Activated naive CD4-positive, alpha-beta T cell treated with anti-CD3 and anti-CD28 coated beads, Interleukin-2, amount 50 U/mL, for 72 hours (primary cell): ENCODE measurements around the gene UNC13B. TPM values are rescaled to one million over a fixed set of nuclear protein-coding genes. Genes with fewer than 3 reads are reported as not detected.
"Not testable (repeated sequence)": the region's sequence is repeated elsewhere in the genome, so short reads cannot be mapped to it uniquely, and the experiment has no call there.

Experiments used
- ATAC-seq, 2 donors: fragments of 150-1000 bp; cut with Tn5 transposase; 2 replicates each; pipeline ENCODE4 v1.10.0; 2021; ENCODE audit warnings: mild to moderate bottlenecking in 2 of 2, moderate library complexity in 2 of 2
- DNase-seq, 2 donors: peaks; one replicate each; pipeline ENCODE4 v3.0.0; 2021 to 2022; ENCODE audit warnings: low spot score in 2 of 2
- H3K27ac Mint-ChIP-seq, 2 donors: one replicate each; pipeline ENCODE4 v1.8.0; 2022; ENCODE audit warnings: mild to moderate bottlenecking in 2 of 2, mixed read lengths in 2 of 2
- H3K36me3 Mint-ChIP-seq, 2 donors: one replicate each; pipeline ENCODE4 v1.8.0; 2022; ENCODE audit warnings: mixed read lengths in 2 of 2
- H3K9me3 Mint-ChIP-seq, 2 donors: one replicate each; pipeline ENCODE4 v1.8.0; 2022; ENCODE audit warnings: mixed read lengths in 2 of 2
- total RNA-seq, 2 donors: library from RNA; stranded (reverse); gene quantifications; one replicate each; pipeline ENCODE4 v1.2.3, GENCODE V29; 2022

UNC13B gene
- total RNA-seq, 2 donors from 2014 or later = 2.3 to 5.0 TPM

GRCh38 chr9:35398651-35399335 lies 237.0 kb downstream of the UNC13B start:
- ATAC-seq = no peak
- Mint-ChIP-seq H3K27ac (no peak overlapping the region), H3K9me3 (no peaks in the 10 kb centered on the region), H3K36me3 (no peaks in the 10 kb centered on the region)
- DNase-seq = no peak

- no peaks in the 10 kb centered on the region for H3K36me3 Mint-ChIP-seq
- no peak overlapping the region for H3K27ac Mint-ChIP-seq
- ATAC-seq = no peak
- no peaks in the 10 kb centered on the region for H3K9me3 Mint-ChIP-seq
- no peak for DNase-seq
Observed at GRCh38 chr9:35404865-35405264, 243.1 kb downstream of the UNC13B start.

DNA sequence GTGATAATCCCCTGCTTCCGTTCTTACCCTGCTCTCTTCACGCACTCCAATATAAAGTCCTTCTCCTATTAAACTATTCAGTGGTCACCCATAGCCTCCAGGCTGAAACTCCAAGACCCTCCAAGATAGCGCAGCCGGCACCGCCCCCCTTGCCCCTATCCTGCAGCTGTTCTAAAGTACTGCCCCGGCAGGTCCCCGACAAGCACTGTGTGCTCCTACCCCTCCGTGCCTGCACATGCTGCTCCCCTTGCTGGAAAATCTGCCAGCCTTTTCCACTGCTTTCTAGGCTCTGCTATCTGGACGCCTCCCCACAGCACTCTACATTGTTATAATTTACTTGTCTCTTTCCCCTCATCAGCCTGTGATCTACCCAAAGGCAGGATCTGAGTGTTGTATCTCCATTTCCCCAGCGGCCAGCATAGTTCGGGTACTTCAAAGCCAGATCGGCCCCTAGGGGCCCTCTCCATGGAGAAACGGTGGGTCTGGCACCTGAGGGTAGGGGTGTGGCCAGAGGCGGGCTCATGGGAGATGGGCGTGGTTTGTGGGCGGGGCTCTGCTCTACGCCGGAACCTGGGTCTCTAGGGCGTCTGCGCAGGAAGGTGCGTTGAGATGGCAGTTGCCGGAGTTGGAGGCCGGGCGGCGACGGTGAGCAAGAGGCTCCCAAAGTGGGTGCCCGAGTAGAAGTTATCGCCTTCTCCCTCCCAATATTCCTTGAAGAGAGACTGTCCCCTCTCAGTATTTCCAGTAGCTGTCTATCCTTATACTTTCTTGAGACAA lies 244.6 kb downstream of the UNC13B start:
- DNase-seq (peak in 1 of 2 donors; percentile 45), ATAC-seq (peak; percentile 57 to 79)
- H3K27ac Mint-ChIP-seq = no peak overlapping the region
- H3K36me3 Mint-ChIP-seq = no peaks in the 10 kb centered on the region
- H3K9me3 Mint-ChIP-seq = no peaks in the 10 kb centered on the region

DNA sequence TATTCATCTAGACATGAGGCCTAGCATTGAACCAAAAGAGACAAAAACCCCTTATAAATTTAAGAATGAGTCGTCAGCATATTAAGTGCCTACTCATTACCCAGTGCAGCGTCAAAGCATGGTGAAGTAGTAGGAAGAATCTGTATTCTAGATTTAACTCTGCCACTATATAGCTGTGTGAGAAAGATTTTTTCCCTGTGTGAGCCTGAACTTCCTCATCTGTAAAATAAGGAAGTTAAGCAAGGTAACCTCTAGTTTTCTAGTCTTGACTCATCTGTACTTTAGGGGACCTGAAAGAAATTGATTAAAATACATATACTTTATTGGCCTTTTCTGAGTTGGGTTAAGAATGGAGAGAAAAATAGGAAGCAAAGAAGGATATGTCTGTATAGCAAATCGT lies 246.0 kb downstream of the UNC13B start:
- H3K27ac Mint-ChIP-seq = no peak overlapping the region
- no peak for DNase-seq
- no peaks in the 10 kb centered on the region for H3K36me3 Mint-ChIP-seq
- H3K9me3 Mint-ChIP-seq = peaks cover 0 to 4% of the 10 kb centered on the region in 2 donors
- no peak for ATAC-seq

- H3K9me3 Mint-ChIP-seq, H3K36me3 Mint-ChIP-seq, ATAC-seq, H3K27ac Mint-ChIP-seq, DNase-seq: not testable (repeated sequence)
Observed at GRCh38 chr9:35409434-35409833, 247.6 kb downstream of the UNC13B start.

- H3K9me3 Mint-ChIP-seq = peaks cover 0 to 4% of the 10 kb centered on the region in 2 donors
- H3K36me3 Mint-ChIP-seq = no peaks in the 10 kb centered on the region
- ATAC-seq (no peak), DNase-seq (no peak)
- H3K27ac Mint-ChIP-seq = no peak overlapping the region
Observed at GRCh38 chr9:35414889-35415288, 253.1 kb downstream of the UNC13B start.

GRCh38 chr9:35415402-35416097 lies 253.7 kb downstream of the UNC13B start:
- H3K9me3 Mint-ChIP-seq = peaks cover 0 to 4% of the 10 kb centered on the region in 2 donors
- H3K27ac Mint-ChIP-seq = no peak overlapping the region
- DNase-seq (no peak), ATAC-seq (no peak)
- no peaks in the 10 kb centered on the region for H3K36me3 Mint-ChIP-seq

GRCh38 chr9:35416098-35416427 lies 254.3 kb downstream of the UNC13B start:
- no peak overlapping the region for H3K27ac Mint-ChIP-seq
- H3K36me3 Mint-ChIP-seq = no peaks in the 10 kb centered on the region
- no peak for ATAC-seq
- peaks cover 0 to 4% of the 10 kb centered on the region in 2 donors for H3K9me3 Mint-ChIP-seq
- DNase-seq = no peak

DNA sequence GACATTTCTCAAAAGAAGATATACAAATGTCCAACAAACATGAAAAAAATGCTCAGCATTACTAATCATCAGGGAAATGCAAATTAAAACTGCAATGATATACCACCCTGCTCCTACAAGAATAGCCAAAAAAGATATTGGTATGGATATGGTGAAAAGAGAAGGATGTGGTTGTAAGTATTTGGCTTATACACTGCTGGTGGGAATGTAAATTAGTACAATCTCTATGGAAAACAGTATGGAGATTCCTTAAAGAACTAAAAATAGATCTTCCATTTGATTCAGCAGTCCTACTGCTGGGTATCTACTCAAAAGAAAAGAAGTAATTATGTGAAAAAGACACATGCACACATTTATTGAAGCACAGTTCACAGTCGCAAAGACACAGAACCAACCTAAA lies 260.5 kb downstream of the UNC13B start:
- no peaks in the 10 kb centered on the region for H3K36me3 Mint-ChIP-seq

DNA sequence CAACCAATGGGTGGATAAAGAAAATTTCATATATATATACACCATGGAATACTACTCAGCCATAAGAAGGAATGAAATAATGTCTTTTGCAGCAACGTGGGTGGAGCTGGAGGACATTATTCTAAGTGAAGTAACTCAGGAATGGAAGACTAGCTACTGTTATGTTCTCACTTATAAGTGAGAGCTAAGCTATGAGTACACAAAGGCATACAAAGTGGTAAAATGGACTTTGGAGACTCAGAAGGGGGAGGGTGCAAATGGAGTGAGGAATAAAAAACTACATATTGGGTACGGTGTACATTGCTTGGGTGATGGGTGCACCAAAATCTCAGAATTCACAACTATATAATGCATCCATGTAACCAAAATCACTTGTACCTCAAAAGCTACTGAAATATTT lies 260.9 kb downstream of the UNC13B start:
- H3K27ac Mint-ChIP-seq = no peak overlapping the region
- no peak for DNase-seq
- no peaks in the 10 kb centered on the region for H3K36me3 Mint-ChIP-seq
- no peak for ATAC-seq
- H3K9me3 Mint-ChIP-seq = no peaks in the 10 kb centered on the region

More for the DNA sequence above, 260.5 kb downstream of the UNC13B start:
- Mint-ChIP-seq H3K9me3 (no peaks in the 10 kb centered on the region), H3K27ac (no peak overlapping the region)
- ATAC-seq = no peak
- no peak for DNase-seq

- no peak for ATAC-seq
- no peak overlapping the region for H3K27ac Mint-ChIP-seq
Observed at GRCh38 chr9:35423499-35423898, 261.7 kb downstream of the UNC13B start.

DNA sequence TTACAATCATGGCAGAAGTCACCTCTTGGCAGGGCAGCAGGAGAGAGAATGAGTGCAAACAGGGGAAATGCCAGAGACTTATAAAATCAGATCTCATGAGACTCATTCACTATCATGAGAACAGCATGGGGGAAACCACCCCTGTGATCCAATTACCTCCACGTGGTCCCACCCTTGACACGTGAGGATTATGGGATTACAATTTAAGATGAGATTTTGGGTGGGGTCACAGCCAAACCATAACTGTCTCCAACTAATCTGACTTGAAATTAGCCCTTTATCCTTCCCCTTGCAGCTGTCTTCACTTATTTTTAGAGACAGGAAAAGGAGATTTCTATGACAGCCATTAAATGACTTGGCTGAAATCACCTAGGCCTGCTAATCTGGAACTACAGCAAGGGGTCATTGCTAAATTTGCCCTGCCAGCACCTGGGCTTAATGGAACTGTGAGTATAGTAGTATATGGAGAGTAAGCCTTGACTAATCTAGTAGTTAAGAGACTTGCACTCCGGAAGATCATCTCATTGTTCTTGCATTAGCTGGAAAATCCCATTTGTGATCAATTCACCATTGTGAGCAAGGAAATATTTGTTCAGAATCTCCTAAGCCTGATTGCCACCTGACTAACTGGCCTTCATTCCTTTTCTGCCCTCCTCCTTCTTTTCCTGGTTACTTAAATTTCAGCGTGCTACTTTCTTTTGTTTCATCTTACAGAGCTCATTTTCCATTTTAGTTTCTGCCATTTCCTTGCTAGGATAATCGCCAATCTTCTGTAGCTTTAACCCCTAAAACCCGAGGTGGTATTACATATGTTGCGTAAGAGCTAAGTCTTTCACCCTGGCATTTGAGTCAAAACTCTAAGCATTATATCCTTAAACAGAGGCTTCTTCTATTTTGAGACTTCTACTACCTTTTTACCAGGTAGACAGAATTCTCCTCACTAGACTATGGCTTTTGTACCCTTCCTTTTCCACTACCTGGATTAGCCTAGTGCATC lies 262.8 kb downstream of the UNC13B start:
- no peak for DNase-seq
- peaks cover 9 to 10% of the 10 kb centered on the region in 2 donors for H3K9me3 Mint-ChIP-seq
- H3K36me3 Mint-ChIP-seq = peaks cover 0 to 15% of the 10 kb centered on the region in 2 donors
- ATAC-seq = no peak
- H3K27ac Mint-ChIP-seq = no peak overlapping the region

More at GRCh38 chr9:35423499-35423898, 261.7 kb downstream of the UNC13B start:
- H3K36me3 Mint-ChIP-seq = peaks cover 0 to 7% of the 10 kb centered on the region in 2 donors
- DNase-seq = no peak
- H3K9me3 Mint-ChIP-seq = peaks cover 5 to 6% of the 10 kb centered on the region in 2 donors

GRCh38 chr9:35426627-35427026 lies 264.8 kb downstream of the UNC13B start:
- peaks cover 9 to 10% of the 10 kb centered on the region in 2 donors for H3K9me3 Mint-ChIP-seq
- H3K36me3 Mint-ChIP-seq = peaks cover 0 to 15% of the 10 kb centered on the region in 2 donors
- H3K27ac Mint-ChIP-seq = no peak overlapping the region
- ATAC-seq = no peak
- no peak for DNase-seq

GRCh38 chr9:35431467-35431866 lies 269.7 kb downstream of the UNC13B start:
- Mint-ChIP-seq H3K9me3 (peaks cover 9 to 10% of the 10 kb centered on the region in 2 donors), H3K36me3 (peaks cover 0 to 15% of the 10 kb centered on the region in 2 donors), H3K27ac (no peak overlapping the region)
- DNase-seq (no peak), ATAC-seq (no peak)

DNA sequence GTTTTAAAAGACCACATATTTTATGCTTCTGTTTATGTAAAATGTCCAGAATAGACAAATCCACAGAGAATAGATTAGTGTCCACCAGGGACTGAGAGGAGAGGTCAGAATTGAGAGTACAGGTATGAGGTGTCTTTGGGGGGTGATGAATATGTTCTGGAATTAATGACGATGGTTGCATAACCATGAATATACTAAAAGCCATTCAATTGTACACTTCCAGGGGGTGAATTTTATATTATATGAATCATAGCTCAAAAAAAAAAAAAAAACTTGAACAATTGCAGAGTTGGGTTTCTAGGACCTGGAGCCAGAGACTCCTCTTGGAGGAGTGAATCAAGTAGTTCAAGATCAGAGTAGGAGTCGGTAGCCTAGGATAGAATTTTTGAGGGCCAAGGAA lies 270.3 kb downstream of the UNC13B start:
- no peak overlapping the region for H3K27ac Mint-ChIP-seq
- H3K36me3 Mint-ChIP-seq = peaks cover 0 to 15% of the 10 kb centered on the region in 2 donors
- H3K9me3 Mint-ChIP-seq = peaks cover 9 to 10% of the 10 kb centered on the region in 2 donors
- DNase-seq = no peak
- no peak for ATAC-seq

- Mint-ChIP-seq H3K27ac (no peak overlapping the region), H3K9me3 (no peaks in the 10 kb centered on the region), H3K36me3 (no peaks in the 10 kb centered on the region)
- DNase-seq (no peak), ATAC-seq (no peak)
Observed at GRCh38 chr9:35436933-35437332, 275.1 kb downstream of the UNC13B start.
